HG02938 (cell line): Measurements from ENCODE around the gene ZBTB7B.
A peak's percentile ranks its signal among the peaks of the same experiment; 100 is the strongest.

Experiments used
- ATAC-seq: cut with Tn5 transposase; IDR thresholded peaks from one replicate; pipeline ENCODE4 v1.9.1; 2021; ENCODE audit warnings: mild to moderate bottlenecking, moderate library complexity; ENCODE audit not compliant: unreplicated experiment

ZBTB7B gene

GRCh38 chr1:155034318-155035208, 32.0 kb downstream of the ZBTB7B start:
- ATAC-seq, result no peak

- ATAC-seq, result no peak
These were observed 33.3 kb downstream of the ZBTB7B start for GRCh38 chr1:155035936-155036335.

- ATAC-seq, result no peak
These were observed 34.4 kb downstream of the ZBTB7B start for GRCh38 chr1:155037043-155037442.

GRCh38 chr1:155037851-155038441, 35.3 kb downstream of the ZBTB7B start:
- ATAC-seq, result no peak

- no peak for ATAC-seq
These were observed 36.2 kb downstream of the ZBTB7B start for GRCh38 chr1:155038602-155039307.

GRCh38 chr1:155039308-155039669, 36.7 kb downstream of the ZBTB7B start:
- ATAC-seq, result no peak

GRCh38 chr1:155040358-155041093, 37.9 kb downstream of the ZBTB7B start:
- ATAC-seq, result no peak

GRCh38 chr1:155042789-155043188, 40.2 kb downstream of the ZBTB7B start:
- ATAC-seq, result no peak

GRCh38 chr1:155043301-155043702, 40.7 kb downstream of the ZBTB7B start:
- no peak for ATAC-seq

GRCh38 chr1:155043793-155044192, 41.2 kb downstream of the ZBTB7B start:
- ATAC-seq, result no peak

GRCh38 chr1:155044365-155044764, 41.8 kb downstream of the ZBTB7B start:
- no peak for ATAC-seq

GRCh38 chr1:155044812-155045657, 42.4 kb downstream of the ZBTB7B start:
- no peak for ATAC-seq

- ATAC-seq, result no peak
These were observed 46.1 kb downstream of the ZBTB7B start for GRCh38 chr1:155048449-155049334.

GRCh38 chr1:155049651-155050559, 47.3 kb downstream of the ZBTB7B start:
- ATAC-seq, result peak; percentile 4

GRCh38 chr1:155050560-155051341, 48.1 kb downstream of the ZBTB7B start, which contains the start of gene ADAM15:
ADAM15 (plus strand) TSS chr1:155051316; CDS start chr1:155051387, 71 bp downstream.
- peak; percentile 44 for ATAC-seq

GRCh38 chr1:155051342-155051776, 48.8 kb downstream of the ZBTB7B start:
- ATAC-seq, result peak; percentile 17

GRCh38 chr1:155051777-155052398, 49.3 kb downstream of the ZBTB7B start:
- ATAC-seq, result no peak
